Caco-2 (cell line): ENCODE data around the gene TTI1. TPM values are rescaled to one million over a fixed set of nuclear protein-coding genes. Genes with fewer than 3 reads are reported as not detected.

Experiments
- BruUV-seq: library from RNA; stranded (reverse); fragments of 400-500 nt; replicated peaks from 2 replicates; lab custom pipeline; 2021; lab: Mats Ljungman, UMichigan
- CTCF ChIA-PET: fragments of 300-600 bp; sonication (Branson Sonifier 250); formaldehyde crosslinking; loops from one replicate; lab custom pipeline; 2022; ENCODE audit warnings: antibody characterized with exemption; lab: Charles Lee
- POLR2A ChIA-PET: fragments of 300-600 bp; sonication (Branson Sonifier 250); formaldehyde crosslinking; loops from one replicate; lab custom pipeline; 2022; ENCODE audit warnings: antibody characterized with exemption; lab: Charles Lee
- DNase-seq, 2 experiments: peaks; one replicate each; pipeline versions ENCODE4 v3.0.0 to v3.0.0-alpha.2; 2020 to 2022
- H3K27me3 ChIP-seq: replicated peaks from 2 replicates; pipeline ENCODE4 v1.6.0; 2011; ENCODE audit warnings: low read length; ENCODE audit not compliant: control insufficient read depth, insufficient read depth
- H3K36me3 ChIP-seq: 2 replicates; pipeline ENCODE4 v1.5.1; 2011; ENCODE audit warnings: low read length; ENCODE audit not compliant: control insufficient read depth, insufficient read depth
- H3K4me1 ChIP-seq: fragments of 250-450 bp; sonication (Bioruptor Pico); 2 replicates; pipeline ENCODE4 v1.5.1; 2020; ENCODE audit warnings: mild to moderate bottlenecking
- H3K4me3 ChIP-seq: 2 replicates; pipeline ENCODE4 v1.5.1; 2011; ENCODE audit warnings: low read depth, mild to moderate bottlenecking, control low read depth, low read length
- H3K9me3 ChIP-seq: fragments of 250-450 bp; sonication (Bioruptor Pico); 2 replicates; pipeline ENCODE4 v1.5.1; 2020; ENCODE audit warnings: mild to moderate bottlenecking, moderate library complexity
- H3K27ac Mint-ChIP-seq: one replicate; pipeline ENCODE4 v1.8.0; 2022; ENCODE audit warnings: mixed read lengths; ENCODE audit not compliant: unreplicated experiment
- H3K27me3 Mint-ChIP-seq: one replicate; pipeline ENCODE4 v1.8.0; 2022; ENCODE audit warnings: mixed read lengths; ENCODE audit not compliant: insufficient read depth, unreplicated experiment
- H3K36me3 Mint-ChIP-seq: one replicate; pipeline ENCODE4 v1.8.0; 2022; ENCODE audit warnings: mild to moderate bottlenecking, mixed read lengths; ENCODE audit not compliant: insufficient read depth, unreplicated experiment
- H3K4me1 Mint-ChIP-seq: one replicate; pipeline ENCODE4 v1.8.0; 2022; ENCODE audit warnings: low read depth, mixed read lengths; ENCODE audit not compliant: unreplicated experiment
- H3K4me3 Mint-ChIP-seq: one replicate; pipeline ENCODE4 v1.8.0; 2022; ENCODE audit warnings: mild to moderate bottlenecking, moderate library complexity, mixed read lengths; ENCODE audit not compliant: unreplicated experiment
- H3K9me3 Mint-ChIP-seq: one replicate; pipeline ENCODE4 v1.8.0; 2022; ENCODE audit warnings: mixed read lengths; ENCODE audit not compliant: unreplicated experiment
- intact Hi-C: fragments of 100-400 bp; cut with micrococcal nuclease; formaldehyde crosslinking; loops from one replicate; pipeline ENCODE4 v1.10.0; 2022; ENCODE audit not compliant: unreplicated experiment
- total RNA-seq: library from RNA; stranded (reverse); gene quantifications from 2 replicates; pipeline ENCODE4 v1.2.3, GENCODE V29; 2022
- TF ChIP-seq, protein P1 (sequence below), 2 experiments: fragments of 200-600 bp in 1 of 2; IDR thresholded peaks; 1 replicate in 1 of 2; 2 replicates in 1 of 2; pipeline versions ENCODE4 v1.5.1 to v1.8.0; 2011 to 2022; ENCODE audit warnings: antibody characterized with exemption in 1 of 2, control low read depth in 1 of 2, inconsistent platforms in 1 of 2, low read depth in 1 of 2, low read length in 1 of 2, mild to moderate bottlenecking in 1 of 2, moderate library complexity in 1 of 2; ENCODE audit not compliant: insufficient read depth in 1 of 2, severe bottlenecking in 1 of 2, unreplicated experiment in 1 of 2

TTI1 gene
- total RNA-seq, 1 experiment from 2014 or later = 59.2 TPM

DNA sequence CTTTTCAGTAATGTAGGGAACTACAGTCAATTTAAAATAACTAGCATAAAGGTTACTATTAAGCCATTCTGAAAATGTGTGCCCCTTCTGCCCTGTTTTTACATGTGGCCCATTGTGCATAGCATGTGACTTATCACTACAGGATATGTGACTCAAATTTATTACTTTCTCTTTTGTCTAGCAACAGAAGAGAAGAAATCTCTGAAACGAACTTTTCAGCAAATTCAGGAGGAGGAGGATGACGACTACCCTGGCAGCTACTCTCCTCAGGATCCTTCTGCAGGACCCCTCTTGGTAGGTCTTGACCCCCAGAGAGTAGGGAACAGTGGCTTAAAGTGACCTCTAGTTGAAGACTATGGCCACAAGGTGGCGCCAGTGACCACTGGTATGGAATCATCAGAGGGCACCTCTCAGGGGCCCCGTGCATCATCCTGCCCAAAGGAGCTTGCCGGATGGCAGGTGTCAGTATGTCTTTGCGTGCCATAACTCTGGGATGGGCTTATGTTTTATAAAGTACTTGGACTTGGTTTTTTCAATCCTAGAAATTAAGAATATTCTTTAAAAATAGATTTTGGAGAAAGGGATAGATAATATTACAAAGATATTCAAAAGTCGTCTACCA, 24.2 kb upstream of the TTI1 start:
- Mint-ChIP-seq H3K4me1 (peaks cover 13% of the 10 kb centered on the region), H3K4me3 (no peak overlapping the region), H3K27me3 (no peaks in the 10 kb centered on the region), H3K27ac (no peak overlapping the region), H3K9me3 (no peaks in the 10 kb centered on the region), H3K36me3 (peaks cover 17% of the 10 kb centered on the region)
- Histone ChIP-seq H3K27me3 (no peaks in the 10 kb centered on the region), H3K4me3 (no peak overlapping the region), H3K4me1 (peaks cover 21% of the 10 kb centered on the region), H3K9me3 (no peaks in the 10 kb centered on the region), H3K36me3 (peaks cover 20% of the 10 kb centered on the region)
- TF ChIP-seq, protein P1, sequence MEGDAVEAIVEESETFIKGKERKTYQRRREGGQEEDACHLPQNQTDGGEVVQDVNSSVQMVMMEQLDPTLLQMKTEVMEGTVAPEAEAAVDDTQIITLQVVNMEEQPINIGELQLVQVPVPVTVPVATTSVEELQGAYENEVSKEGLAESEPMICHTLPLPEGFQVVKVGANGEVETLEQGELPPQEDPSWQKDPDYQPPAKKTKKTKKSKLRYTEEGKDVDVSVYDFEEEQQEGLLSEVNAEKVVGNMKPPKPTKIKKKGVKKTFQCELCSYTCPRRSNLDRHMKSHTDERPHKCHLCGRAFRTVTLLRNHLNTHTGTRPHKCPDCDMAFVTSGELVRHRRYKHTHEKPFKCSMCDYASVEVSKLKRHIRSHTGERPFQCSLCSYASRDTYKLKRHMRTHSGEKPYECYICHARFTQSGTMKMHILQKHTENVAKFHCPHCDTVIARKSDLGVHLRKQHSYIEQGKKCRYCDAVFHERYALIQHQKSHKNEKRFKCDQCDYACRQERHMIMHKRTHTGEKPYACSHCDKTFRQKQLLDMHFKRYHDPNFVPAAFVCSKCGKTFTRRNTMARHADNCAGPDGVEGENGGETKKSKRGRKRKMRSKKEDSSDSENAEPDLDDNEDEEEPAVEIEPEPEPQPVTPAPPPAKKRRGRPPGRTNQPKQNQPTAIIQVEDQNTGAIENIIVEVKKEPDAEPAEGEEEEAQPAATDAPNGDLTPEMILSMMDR (IDR thresholded peaks at IDR 0.05; ENCODE audit: insufficient read depth in 1 of 2, low read depth in 1 of 2, low read length in 1 of 2, severe bottlenecking in 1 of 2, unreplicated experiment in 1 of 2) = peak; percentile 98 to 100
- POLR2A ChIA-PET = interaction anchor here (0.6 to 0.7 kb wide), 3 partner anchors 71 to 349 kb away, joined by 3 to 14 read pairs (median 3); no protein-coding TSS in a partner anchor
- CTCF ChIA-PET = interaction anchor here (0.6 to 2.2 kb wide), 46 partner anchors 8 to 493 kb away, joined by 3 to 102 read pairs (median 5); partner anchors contain the start of genes RALGAPB, RPRD1B and TTI1
- intact Hi-C loops = loop anchor here (1.0 to 10.0 kb wide), 6 partner anchors 15 to 265 kb away; partner anchors contain the start of gene TGM2
- no TSS peak for BruUV-seq
- peak; percentile 90 to 94 for DNase-seq

DNA sequence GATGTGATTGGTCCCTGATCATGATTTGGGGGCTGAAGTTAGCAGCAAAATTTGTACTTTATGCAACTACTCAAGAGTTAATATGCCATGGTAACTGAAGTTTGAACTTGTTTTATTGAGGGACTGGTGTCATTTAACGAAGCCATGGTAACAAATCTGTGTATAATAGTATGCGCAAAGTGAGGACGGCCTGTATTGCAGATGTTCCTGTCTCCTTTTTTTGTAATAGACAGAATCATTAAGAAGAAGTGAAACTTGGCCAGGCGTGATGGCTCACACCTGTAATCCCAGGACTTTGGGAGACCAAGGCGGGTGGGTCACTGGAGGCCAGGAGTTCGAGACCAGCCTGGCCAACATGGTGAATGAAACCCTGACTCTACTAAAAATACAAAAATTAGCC, 22.6 kb upstream of the TTI1 start:
- Histone ChIP-seq H3K27me3 (no peaks in the 10 kb centered on the region), H3K4me1 (peaks cover 22% of the 10 kb centered on the region), H3K36me3 (peaks cover 14% of the 10 kb centered on the region), H3K9me3 (no peaks in the 10 kb centered on the region), H3K4me3 (no peak overlapping the region)
- intact Hi-C loops = loop anchor here (2.0 to 10.0 kb wide), 3 partner anchors 17 to 267 kb away; no protein-coding TSS in a partner anchor
- ChIA-PET CTCF (interaction anchor here (0.7 to 0.8 kb wide), 2 partner anchors 165 kb away, joined by 3 to 4 read pairs; no protein-coding TSS in a partner anchor), POLR2A (no interaction called here)
- no TSS peak for BruUV-seq
- Mint-ChIP-seq H3K4me1 (peaks cover 13% of the 10 kb centered on the region), H3K27me3 (no peaks in the 10 kb centered on the region), H3K36me3 (peaks cover 24% of the 10 kb centered on the region), H3K4me3 (no peak overlapping the region), H3K27ac (no peak overlapping the region), H3K9me3 (no peaks in the 10 kb centered on the region)
- no peak for DNase-seq
- TF ChIP-seq, protein P1 (IDR thresholded peaks at IDR 0.05; ENCODE audit: insufficient read depth in 1 of 2, low read depth in 1 of 2, low read length in 1 of 2, severe bottlenecking in 1 of 2, unreplicated experiment in 1 of 2) = no peak

DNA sequence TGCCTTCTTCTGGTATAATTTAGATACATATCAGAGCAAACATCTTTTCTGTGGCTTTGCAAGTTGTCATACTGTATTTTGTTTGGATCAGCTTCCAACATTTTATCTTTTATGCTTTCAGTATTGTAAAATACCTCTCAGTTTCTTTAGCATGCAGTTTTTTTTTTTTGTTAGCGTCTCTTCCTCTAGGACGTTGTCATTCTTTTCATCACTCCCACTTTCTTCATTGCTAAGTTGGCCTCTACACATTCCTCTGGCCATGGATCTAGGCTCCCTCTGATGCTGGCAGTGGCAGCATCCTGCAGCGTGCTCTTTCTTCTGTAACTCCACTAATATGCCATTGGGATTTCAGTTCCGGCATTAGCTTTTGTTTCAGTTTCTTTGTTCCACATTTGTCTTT, 22.0 kb upstream of the TTI1 start:
- H3K4me3 ChIP-seq = no peak overlapping the region
- H3K9me3 ChIP-seq = no peaks in the 10 kb centered on the region
- H3K27me3 Mint-ChIP-seq = no peaks in the 10 kb centered on the region
- ChIA-PET POLR2A (no interaction called here), CTCF (interaction anchor here (0.7 kb wide), 1 partner anchor 166 kb away, joined by 3 read pairs; no protein-coding TSS in a partner anchor)
- peaks cover 17% of the 10 kb centered on the region for H3K4me1 Mint-ChIP-seq
- peaks cover 28% of the 10 kb centered on the region for H3K36me3 Mint-ChIP-seq
- intact Hi-C loops = loop anchor here (10.0 kb wide), 1 partner anchor 240 kb away; no protein-coding TSS in a partner anchor
- peaks cover 27% of the 10 kb centered on the region for H3K4me1 ChIP-seq
- DNase-seq = no peak
- H3K27ac Mint-ChIP-seq = no peak overlapping the region
- no peak overlapping the region for H3K4me3 Mint-ChIP-seq
- peaks cover 13% of the 10 kb centered on the region for H3K36me3 ChIP-seq
- H3K9me3 Mint-ChIP-seq = no peaks in the 10 kb centered on the region
- TF ChIP-seq, protein P1 (IDR thresholded peaks at IDR 0.05; ENCODE audit: insufficient read depth in 1 of 2, low read depth in 1 of 2, low read length in 1 of 2, severe bottlenecking in 1 of 2, unreplicated experiment in 1 of 2) = no peak
- no TSS peak for BruUV-seq
- no peaks in the 10 kb centered on the region for H3K27me3 ChIP-seq
